Calu3 (cell line): Measurements from ENCODE around the gene EMID1. TPM values are rescaled to one million over a fixed set of nuclear protein-coding genes. Genes with fewer than 3 reads are reported as not detected.

ENCODE experiments used
- BruUV-seq: library from RNA; stranded (reverse); fragments of 400-500 nt; replicated peaks from 2 replicates; lab custom pipeline; 2021; lab: Mats Ljungman, UMichigan
- CTCF ChIA-PET: fragments of 300-600 bp; sonication (Branson Sonifier 250); formaldehyde crosslinking; loops from one replicate; lab custom pipeline; 2022; ENCODE audit warnings: antibody characterized with exemption; lab: Charles Lee
- DNase-seq: peaks from one replicate; pipeline ENCODE4 v3.0.0; 2022
- H3K27ac Mint-ChIP-seq: one replicate; pipeline ENCODE4 v1.8.0; 2022; ENCODE audit warnings: mixed read lengths; ENCODE audit not compliant: unreplicated experiment
- H3K27me3 Mint-ChIP-seq: one replicate; pipeline ENCODE4 v1.8.0; 2022; ENCODE audit warnings: mixed read lengths; ENCODE audit not compliant: unreplicated experiment
- H3K36me3 Mint-ChIP-seq: one replicate; pipeline ENCODE4 v1.8.0; 2022; ENCODE audit warnings: mild to moderate bottlenecking, moderate library complexity, mixed read lengths; ENCODE audit not compliant: insufficient read depth, unreplicated experiment
- H3K4me1 Mint-ChIP-seq: one replicate; pipeline ENCODE4 v1.8.0; 2022; ENCODE audit warnings: mild to moderate bottlenecking, low read depth, mixed read lengths; ENCODE audit not compliant: unreplicated experiment
- H3K4me3 Mint-ChIP-seq: one replicate; pipeline ENCODE4 v1.8.0; 2022; ENCODE audit warnings: mild to moderate bottlenecking, low read depth, moderate library complexity, mixed read lengths; ENCODE audit not compliant: unreplicated experiment
- H3K9me3 Mint-ChIP-seq: one replicate; pipeline ENCODE4 v1.8.0; 2022; ENCODE audit warnings: low read depth, mixed read lengths; ENCODE audit not compliant: unreplicated experiment
- intact Hi-C: fragments of 100-400 bp; cut with micrococcal nuclease; formaldehyde crosslinking; loops from one replicate; pipeline ENCODE4 v1.10.0; 2022; ENCODE audit not compliant: unreplicated experiment
- total RNA-seq: library from RNA; stranded (reverse); gene quantifications from 2 replicates; pipeline ENCODE4 v1.2.3, GENCODE V29; 2022
- TF ChIP-seq, protein P1 (sequence below): fragments of 200-600 bp; IDR thresholded peaks from one replicate; pipeline ENCODE4 v1.8.0; 2022; ENCODE audit warnings: antibody characterized with exemption; ENCODE audit not compliant: unreplicated experiment

Gene EMID1
- total RNA-seq, 1 experiment from 2014 or later: 1.1 TPM

DNA sequence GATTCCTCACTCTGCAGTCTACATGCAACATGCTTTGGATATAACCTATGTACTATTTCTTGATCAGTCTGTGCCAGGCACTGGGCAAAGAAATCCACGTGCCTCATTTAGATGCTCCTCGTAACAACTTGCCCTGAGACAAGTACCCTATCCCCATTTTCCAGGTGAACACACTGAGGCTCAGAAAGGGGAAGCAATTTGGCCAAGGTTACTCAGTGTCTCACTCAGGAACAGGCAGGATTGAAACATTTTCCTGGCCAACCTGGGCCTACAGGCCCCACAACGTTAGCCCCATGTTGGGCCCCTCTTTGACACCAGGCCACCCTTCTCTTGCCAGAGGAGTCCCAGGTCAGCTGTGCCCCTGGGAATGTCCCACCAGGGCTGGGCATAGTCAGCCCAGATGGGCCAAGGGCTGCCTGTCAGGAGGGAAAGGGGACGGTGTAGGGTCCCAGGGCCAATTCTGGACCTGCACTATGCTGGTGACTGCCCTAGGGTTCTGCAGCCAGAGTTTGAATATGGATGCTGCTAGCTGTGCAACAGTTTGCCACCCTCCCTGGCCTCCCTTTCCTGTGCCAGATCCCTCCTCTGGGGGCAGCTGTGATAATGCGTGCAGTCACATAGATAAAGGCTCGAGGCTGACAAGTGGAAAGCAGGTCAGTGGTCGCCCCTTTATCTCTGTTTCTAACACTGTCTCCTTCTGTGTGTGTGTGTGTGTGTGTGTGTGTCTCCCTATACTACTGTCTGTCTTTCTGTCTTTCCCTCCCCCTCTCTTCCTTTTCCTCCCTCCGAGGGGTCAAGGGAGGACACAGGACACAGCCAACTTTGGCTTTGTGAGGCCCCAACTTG is 10.4 kb upstream of the EMID1 start:
- H3K4me1 Mint-ChIP-seq: no peaks in the 10 kb centered on the region
- no peak overlapping the region for H3K27ac Mint-ChIP-seq
- peaks cover 23% of the 10 kb centered on the region for H3K27me3 Mint-ChIP-seq
- BruUV-seq: no TSS peak
- DNase-seq: no peak
- CTCF ChIA-PET: interaction anchor here (0.6 kb wide), 1 partner anchor 249 kb away, joined by 6 read pairs; no protein-coding TSS in a partner anchor
- H3K9me3 Mint-ChIP-seq: no peaks in the 10 kb centered on the region
- no peaks in the 10 kb centered on the region for H3K36me3 Mint-ChIP-seq
- TF ChIP-seq, protein P1, sequence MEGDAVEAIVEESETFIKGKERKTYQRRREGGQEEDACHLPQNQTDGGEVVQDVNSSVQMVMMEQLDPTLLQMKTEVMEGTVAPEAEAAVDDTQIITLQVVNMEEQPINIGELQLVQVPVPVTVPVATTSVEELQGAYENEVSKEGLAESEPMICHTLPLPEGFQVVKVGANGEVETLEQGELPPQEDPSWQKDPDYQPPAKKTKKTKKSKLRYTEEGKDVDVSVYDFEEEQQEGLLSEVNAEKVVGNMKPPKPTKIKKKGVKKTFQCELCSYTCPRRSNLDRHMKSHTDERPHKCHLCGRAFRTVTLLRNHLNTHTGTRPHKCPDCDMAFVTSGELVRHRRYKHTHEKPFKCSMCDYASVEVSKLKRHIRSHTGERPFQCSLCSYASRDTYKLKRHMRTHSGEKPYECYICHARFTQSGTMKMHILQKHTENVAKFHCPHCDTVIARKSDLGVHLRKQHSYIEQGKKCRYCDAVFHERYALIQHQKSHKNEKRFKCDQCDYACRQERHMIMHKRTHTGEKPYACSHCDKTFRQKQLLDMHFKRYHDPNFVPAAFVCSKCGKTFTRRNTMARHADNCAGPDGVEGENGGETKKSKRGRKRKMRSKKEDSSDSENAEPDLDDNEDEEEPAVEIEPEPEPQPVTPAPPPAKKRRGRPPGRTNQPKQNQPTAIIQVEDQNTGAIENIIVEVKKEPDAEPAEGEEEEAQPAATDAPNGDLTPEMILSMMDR: no peak
- no peak overlapping the region for H3K4me3 Mint-ChIP-seq
- intact Hi-C loops: no loop called here

GRCh38 chr22:29195964-29196666 is 9.6 kb upstream of the EMID1 start:
- CTCF ChIA-PET: interaction anchor here (0.6 kb wide), 1 partner anchor 248 kb away, joined by 6 read pairs; no protein-coding TSS in a partner anchor
- BruUV-seq: no TSS peak
- Mint-ChIP-seq H3K36me3 (no peaks in the 10 kb centered on the region), H3K4me1 (no peaks in the 10 kb centered on the region), H3K27ac (no peak overlapping the region), H3K4me3 (no peak overlapping the region), H3K9me3 (no peaks in the 10 kb centered on the region), H3K27me3 (peaks cover 23% of the 10 kb centered on the region)
- DNase-seq: no peak
- intact Hi-C loops: no loop called here
- TF ChIP-seq, protein P1: no peak

GRCh38 chr22:29197096-29197495 is 8.6 kb upstream of the EMID1 start:
- DNase-seq: no peak
- Mint-ChIP-seq H3K27me3 (peaks cover 33% of the 10 kb centered on the region), H3K4me1 (no peaks in the 10 kb centered on the region), H3K4me3 (no peak overlapping the region), H3K36me3 (no peaks in the 10 kb centered on the region), H3K9me3 (no peaks in the 10 kb centered on the region), H3K27ac (no peak overlapping the region)
- BruUV-seq: no TSS peak
- intact Hi-C loops: no loop called here
- CTCF ChIA-PET: no interaction called here
- TF ChIP-seq, protein P1: no peak

- BruUV-seq: no TSS peak
- no peak overlapping the region for H3K27ac Mint-ChIP-seq
- no peaks in the 10 kb centered on the region for H3K4me1 Mint-ChIP-seq
- no peak overlapping the region for H3K4me3 Mint-ChIP-seq
- TF ChIP-seq, protein P1: no peak
- intact Hi-C loops: no loop called here
- DNase-seq: no peak
- no peaks in the 10 kb centered on the region for H3K36me3 Mint-ChIP-seq
- peaks cover 40% of the 10 kb centered on the region for H3K27me3 Mint-ChIP-seq
- CTCF ChIA-PET: no interaction called here
- no peaks in the 10 kb centered on the region for H3K9me3 Mint-ChIP-seq
Measured at GRCh38 chr22:29198240-29198639, 7.5 kb upstream of the EMID1 start.
